Measurements from ENCODE around the gene SEPHS1.
"Not testable (repeated sequence)": the region's sequence is repeated elsewhere in the genome, so short reads cannot be mapped to it uniquely, and the experiment has no call there.

SEPHS1 gene

GRCh38 chr10:13276146-13276545 is 71.9 kb downstream of the SEPHS1 start:
- not testable (repeated sequence) for DNase-seq

- no peak for DNase-seq
Observed at GRCh38 chr10:13272164-13272571, 75.9 kb downstream of the SEPHS1 start.

DNA sequence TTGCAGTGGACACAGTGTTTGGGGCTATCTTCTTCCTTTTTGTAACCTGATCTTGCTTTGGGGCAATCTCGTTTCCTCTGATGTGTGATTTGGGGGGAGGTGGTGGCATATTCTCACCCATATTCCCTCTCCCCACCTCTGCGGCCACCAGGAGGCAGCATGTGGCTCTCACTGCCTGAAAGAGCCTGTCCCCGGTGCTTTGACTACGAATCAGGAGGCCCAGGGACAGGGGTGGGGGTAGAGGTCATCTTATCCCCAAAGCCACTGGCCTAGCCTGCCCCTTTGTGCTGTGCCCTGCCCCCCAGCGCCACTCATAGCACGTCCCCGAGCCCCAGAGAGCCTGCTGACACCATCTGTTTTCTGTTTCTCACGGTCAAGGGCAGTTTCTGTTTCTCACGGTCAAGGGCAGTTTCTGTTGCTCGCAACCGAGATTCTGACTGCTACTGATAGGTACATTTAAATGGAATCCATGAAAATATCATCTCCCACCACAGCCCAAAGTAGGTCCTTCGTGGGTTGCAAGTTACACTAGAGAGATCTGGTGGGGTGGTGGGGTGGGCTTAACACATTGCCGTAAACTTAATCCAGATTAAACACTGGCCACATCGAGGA is 76.4 kb downstream of the SEPHS1 start:
- no peak for DNase-seq

DNA sequence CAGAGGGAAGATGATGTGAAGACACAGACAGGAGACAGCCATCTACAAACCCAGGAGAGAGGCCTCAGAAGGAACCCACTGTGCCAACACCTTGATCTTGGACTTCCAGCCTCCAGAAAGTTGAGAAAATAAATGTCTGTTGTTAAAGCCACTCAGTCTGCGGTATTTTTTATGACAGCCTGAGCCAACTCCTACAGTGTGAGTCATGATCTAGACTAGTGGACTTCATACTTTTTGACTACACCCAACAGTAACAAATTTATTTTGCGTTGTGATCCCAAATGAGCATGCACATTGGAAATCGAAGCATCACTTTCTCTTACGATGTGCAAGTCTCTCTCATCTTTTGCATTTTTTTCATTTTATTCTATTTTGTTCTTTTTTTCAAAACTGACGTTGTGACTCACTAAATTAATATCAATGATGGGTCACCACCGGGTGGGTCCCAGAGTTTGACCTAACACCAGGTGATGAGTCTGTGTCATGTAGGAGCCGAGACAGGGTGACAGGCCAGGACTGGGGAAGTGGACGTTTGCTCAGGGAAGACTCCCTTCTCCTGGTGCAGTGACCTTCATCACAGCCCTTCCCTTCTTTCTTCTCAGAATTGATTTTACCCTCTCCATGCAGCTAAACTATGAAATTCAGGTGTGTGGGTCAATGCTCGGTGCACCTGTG is 77.1 kb downstream of the SEPHS1 start:
- DNase-seq, result no peak

DNA sequence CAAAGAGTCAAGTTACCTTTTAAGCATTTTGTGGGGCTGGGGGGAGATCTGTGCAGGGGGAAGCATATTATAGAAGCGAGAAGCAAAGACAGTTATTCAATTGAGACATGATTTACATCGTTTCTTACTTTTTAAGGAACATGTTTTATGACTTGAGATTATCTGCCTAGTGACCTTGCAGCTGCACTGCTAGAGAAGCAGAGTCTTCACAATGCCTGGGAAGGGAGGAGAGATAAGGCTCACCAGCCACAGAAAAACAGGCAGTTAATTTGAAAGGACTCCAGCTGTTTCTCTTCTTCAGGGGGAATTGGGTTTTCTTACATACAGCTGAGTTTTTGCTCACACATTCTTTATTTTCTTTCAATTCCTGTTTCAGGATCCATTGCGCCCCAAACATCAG is 79.3 kb downstream of the SEPHS1 start:
- no peak for DNase-seq

GRCh38 chr10:13268310-13268709 is 79.8 kb downstream of the SEPHS1 start:
- DNase-seq, result no peak

All from SIG-M5 (cell line).